ENCODE results near the gene CACNA2D3.
"Not testable (repeated sequence)": the region's sequence is repeated elsewhere in the genome, so short reads cannot be mapped to it uniquely, and the experiment has no call there.

CACNA2D3 gene

DNA sequence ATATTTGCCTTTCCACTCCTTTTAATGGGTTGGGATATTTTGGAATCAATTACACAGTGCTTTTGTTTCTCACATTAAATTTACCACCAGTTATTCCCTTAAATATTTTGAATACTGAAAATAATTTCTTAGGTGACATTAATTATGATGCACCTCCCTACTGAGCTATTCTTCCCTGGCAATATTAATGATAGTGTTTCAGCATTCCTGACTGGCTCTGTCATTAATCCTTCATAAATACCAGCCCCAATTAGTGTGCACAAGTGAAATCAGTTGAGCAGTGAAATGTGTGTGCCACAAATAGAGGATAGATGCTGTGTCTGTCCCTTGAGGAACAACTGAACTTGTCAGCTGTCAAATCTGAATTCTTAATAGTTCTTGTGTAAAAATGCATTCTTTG lies 304.0 kb downstream of the CACNA2D3 start:
- no peak overlapping the region for H3K27ac ChIP-seq
- DNase-seq (ENCODE audit: low read depth, low spot score), result no peak

DNA sequence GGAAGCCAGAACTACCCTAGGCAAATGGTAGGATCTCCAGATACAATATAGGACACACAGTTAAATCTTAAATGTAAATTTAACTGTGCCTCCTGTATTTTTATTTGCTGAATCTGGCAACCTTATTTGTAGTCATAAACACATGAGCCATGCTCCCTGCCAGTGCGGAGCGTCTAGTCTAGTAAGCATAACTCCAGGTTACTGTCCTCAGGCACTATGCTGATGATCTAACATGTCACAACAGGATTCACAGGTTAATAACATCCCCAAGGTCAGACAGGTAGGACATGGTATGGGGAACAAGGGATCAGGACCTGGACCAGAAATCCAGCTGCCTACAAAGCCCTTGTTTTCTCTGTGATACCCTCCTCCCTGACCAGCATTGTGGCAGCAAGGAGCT lies 305.1 kb downstream of the CACNA2D3 start:
- no peak overlapping the region for H3K27ac ChIP-seq

DNA sequence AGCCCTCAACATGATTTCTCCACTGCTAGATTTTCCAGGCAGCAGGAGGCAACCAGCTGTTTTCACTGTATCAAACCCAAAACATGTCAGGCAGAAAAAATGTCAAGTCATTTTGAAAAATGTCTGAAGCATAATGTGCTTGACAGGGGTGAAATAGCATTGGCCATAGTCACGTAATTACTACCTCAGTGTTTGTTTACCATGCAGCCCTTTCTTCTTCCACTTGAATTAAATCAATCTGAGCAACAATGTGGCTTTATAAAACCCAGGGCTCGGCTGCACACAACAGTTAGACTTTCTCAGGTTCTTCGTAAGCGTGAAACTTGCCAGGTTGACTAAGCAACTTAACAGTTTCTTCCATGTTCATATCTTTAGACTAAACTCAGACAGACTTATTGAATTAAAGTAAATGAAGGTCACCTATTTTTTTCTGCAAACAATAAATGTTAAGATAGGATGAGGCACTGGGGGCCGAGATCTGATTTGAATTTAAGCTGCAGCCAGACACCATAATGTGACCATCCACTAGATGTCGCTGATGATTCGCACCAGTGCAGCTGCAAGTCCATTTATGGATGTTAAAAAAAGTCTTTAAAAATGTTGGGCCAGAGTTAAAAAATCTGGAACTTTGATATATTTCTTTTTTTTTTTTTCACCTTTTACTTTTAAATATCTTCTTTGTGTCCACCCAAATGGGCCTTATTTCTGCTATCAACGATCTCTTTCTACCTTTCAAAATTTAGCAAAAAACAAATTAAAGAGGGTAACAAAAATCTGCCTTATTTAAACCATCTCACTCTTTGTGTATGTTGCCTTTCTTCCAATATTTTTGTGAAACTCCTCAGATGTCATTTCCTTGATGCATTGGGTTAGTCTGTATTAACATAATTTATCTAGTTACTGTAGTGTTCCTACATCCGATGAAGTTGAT lies 305.9 kb downstream of the CACNA2D3 start:
- no peak overlapping the region for H3K27ac ChIP-seq
- DNase-seq (ENCODE audit: low read depth, low spot score), result peak; percentile 22

More for the DNA sequence above, 305.1 kb downstream of the CACNA2D3 start:
- no peak for DNase-seq (ENCODE audit: low read depth, low spot score)

DNA sequence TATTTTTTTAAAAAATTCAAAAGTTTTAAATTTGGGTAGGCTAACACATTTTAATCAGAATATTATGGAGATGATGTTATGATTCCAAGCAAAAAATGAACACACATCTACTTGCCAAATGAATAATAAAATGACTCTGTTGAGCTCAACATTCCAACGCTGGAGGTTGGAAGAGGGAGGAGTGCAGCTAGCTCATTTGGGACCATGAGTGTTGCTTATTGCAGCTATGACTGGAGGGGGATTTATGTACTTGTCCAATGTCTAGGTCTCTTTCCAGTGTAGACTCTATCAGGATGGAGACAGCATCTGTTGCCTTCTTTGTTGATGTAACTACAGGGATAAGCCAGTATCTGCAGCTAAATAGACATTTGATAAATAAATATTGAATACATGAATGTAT lies 310.6 kb downstream of the CACNA2D3 start:
- DNase-seq (ENCODE audit: low read depth, low spot score), result no peak
- H3K27ac ChIP-seq, result no peak overlapping the region

DNA sequence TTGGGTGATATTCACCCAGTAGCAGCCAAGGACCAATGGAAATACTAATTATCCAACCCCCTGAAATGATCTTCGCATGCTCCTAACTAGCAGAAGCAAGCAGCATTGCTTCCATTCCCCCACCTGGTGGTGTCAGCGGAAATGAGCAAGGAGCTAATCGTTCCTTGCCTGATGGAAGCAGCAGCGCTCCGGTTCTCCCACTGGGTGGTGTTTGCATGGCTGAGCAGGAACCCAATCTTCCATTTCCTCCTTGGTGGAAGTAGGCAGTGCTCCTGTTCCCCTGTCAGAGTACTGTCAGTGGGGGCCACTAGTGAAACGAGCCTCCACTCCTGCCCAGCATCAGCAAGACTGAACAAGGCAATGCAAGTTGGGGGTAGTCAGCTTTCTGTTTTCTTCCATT lies 311.5 kb downstream of the CACNA2D3 start:
- no peak for DNase-seq (ENCODE audit: low read depth, low spot score)
- no peak overlapping the region for H3K27ac ChIP-seq

DNA sequence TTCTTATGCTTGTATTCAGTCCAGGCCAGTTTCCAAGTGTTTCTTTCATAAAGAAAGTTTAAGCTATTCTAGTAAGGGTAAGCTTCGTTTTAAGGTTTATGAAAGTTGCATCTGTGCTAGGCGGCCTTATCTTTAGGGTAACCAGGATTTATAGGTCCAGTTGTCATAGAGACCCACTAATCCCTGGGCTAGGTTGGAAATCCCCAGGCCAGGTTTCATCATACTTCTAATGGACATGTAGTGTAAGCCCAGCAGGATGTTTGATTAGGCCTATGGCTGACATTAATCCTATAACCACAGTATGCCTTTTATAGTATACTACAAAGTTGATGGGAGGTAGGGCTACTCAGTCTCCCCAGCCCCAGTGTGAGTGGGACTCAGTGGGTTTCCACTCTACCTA lies 312.4 kb downstream of the CACNA2D3 start:
- DNase-seq (ENCODE audit: low read depth, low spot score), result no peak

DNA sequence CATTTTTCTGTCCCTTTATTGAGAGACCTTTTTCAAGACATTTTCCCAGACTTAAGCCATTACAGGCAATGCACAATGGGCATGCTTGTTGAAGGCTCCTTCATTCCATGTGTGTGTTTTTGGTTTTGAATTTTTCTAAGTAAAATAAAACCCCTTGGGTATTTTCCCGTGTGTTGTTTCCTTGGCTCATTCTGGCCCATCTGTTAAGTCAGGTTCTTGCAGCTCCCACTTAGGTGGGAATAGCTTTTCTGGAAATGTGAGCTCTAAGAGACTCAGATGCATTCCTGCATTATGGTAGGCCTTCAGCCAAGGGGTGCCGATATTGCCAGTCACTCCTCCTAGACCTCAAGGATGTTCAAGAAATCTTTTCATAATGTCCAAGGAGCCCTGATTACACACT lies 314.9 kb downstream of the CACNA2D3 start:
- DNase-seq (ENCODE audit: low read depth, low spot score), result no peak
- no peak overlapping the region for H3K27ac ChIP-seq

More for the DNA sequence above, 312.4 kb downstream of the CACNA2D3 start:
- H3K27ac ChIP-seq, result no peak overlapping the region

DNA sequence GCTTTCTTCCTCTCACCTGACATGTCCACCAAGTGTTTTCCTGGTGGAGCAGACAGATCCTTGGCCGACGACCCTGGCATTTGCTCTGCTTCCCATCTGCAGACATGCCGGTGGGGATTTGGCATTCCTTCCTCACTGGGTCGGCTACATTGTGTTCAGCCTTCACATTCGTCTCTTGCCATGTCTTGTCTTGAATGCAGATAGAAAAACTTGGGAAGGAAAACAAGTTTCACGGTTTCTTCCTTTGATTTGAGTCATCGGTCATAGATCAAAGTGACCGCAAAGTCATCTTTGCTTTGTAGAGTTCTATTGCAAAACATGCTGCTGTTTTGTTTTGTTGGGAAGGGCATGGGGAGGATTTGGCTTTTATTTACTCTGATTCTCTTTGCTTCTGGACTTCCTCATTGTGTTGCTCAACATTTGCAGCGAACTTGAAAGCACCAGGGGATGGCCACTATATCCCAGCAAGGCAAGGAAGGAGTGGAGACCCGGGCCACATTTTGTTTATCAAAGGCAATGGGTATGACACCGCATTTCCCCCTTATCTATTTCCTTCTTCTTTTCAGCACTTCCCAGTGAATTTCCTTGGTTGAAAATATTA lies 321.3 kb downstream of the CACNA2D3 start:
- no peak overlapping the region for H3K27ac ChIP-seq

DNA sequence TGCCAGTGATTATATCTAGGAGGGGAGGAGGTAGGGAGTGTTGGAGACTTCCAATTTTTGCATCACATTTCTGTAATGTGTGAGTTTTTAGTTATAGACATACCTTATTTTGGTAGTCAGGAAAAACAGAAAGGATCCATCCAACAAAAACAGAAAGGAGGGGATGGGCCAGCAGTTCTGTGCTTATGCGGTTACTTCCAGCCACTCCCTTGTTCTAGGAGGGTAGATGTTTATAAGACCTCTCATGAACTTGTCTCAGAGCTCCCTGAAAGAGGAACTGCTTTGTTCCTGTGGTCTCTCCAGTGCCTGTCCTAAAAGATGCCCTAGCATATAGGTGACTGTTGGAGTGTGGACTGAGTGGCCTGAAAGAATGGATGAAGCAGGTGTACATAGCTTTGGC lies 323.3 kb downstream of the CACNA2D3 start:
- H3K27ac ChIP-seq, result no peak overlapping the region
- DNase-seq (ENCODE audit: low read depth, low spot score), result no peak

More for the DNA sequence above, 321.3 kb downstream of the CACNA2D3 start:
- DNase-seq (ENCODE audit: low read depth, low spot score), result no peak

DNA sequence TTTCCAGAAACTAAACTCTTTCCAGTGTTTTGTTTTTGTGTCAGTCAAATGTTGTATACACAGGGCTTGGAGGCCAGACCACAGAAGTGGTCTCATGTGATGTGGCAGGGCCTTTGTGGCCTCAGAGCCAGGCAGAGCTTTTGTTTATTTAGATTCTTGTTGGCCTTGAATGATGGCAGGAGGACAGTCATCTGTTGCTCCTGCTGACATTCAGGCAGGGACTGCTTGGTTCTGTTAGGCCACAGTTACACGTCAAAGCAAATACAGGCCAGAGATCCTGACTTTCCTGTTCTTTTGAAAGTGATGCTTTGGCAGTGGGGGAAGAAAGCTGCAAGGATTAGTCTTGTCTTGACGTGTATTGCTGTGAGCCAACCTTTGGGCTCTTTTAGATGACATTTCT lies 325.1 kb downstream of the CACNA2D3 start:
- no peak overlapping the region for H3K27ac ChIP-seq
- DNase-seq (ENCODE audit: low read depth, low spot score), result no peak

DNA sequence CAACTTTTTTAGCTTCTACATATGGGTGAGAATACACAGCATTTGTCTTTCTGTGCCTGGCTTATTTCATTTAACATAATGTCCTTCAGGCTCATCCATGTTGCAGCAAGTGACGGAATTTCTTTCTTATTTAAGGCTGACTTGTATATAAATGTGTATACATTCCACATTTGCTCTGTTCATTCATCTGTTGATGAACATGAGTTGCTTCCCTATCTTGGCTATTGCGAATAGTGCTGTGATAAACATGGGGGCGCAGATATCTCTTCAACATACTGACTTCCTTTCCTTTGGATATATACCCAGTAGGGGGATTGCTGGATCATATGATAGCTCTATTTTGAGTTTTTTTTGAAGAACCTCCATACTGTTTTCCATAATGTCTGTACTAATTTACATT lies 332.5 kb downstream of the CACNA2D3 start:
- DNase-seq (ENCODE audit: low read depth, low spot score), result no peak

DNA sequence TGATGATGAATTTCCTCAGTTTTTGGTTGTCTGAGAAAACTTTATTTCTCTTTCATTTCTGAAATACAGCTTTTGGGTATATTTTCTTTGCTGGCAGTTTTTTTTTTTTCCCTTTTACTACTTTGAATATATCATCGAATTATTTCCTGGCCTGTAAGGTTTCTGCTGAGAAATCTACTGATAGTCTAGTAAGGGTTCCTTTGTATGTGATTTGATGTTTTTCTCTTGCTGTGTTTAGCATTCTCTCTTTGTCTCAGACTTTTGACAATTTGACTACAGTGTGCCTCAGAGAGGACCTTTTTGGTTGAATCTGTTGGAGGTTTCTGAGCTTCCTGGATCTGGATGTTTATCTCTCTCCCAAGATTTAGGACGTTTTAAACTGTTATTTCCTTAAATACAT lies 336.0 kb downstream of the CACNA2D3 start:
- DNase-seq (ENCODE audit: low read depth, low spot score), result no peak
- no peak overlapping the region for H3K27ac ChIP-seq

More for the DNA sequence above, 332.5 kb downstream of the CACNA2D3 start:
- H3K27ac ChIP-seq, result no peak overlapping the region

DNA sequence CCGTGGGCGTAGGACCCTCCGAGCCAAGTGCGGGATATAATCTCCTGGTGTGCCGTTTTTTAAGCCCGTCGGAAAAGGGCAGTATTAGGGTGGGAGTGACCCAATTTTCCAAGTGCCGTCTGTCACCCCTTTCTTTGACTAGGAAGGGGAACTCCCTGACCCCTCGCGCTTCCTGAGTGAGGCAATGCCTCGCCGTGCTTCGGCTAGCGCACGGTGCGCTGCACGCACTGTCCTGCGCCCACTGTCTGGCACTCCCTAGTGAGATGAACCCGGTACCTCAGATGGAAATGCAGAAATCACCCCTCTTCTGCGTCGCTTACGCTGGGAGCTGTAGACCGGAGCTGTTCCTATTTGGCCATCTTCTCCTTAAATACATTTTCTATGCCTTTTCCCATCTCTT lies 342.2 kb downstream of the CACNA2D3 start:
- DNase-seq (ENCODE audit: low read depth, low spot score); H3K27ac ChIP-seq: not testable (repeated sequence)

DNA sequence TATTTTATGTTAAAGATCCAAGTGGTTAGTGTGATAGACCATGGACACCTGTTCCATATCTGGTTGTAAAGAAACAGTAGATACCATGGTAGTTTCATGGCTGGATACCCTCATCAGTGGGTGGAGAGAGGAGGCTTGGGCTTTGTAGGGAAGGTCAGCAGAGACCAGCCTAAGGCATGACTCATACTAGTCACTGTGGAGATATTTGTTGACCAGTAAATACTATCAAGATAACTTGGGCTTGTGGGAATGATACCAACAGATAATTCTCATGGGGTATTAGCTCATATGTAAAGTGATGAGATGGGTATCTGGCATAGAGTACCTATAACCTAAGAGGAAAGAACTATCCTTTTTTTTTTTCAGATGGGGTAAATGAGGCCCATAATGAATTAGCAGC lies 354.5 kb downstream of the CACNA2D3 start:
- no peak overlapping the region for H3K27ac ChIP-seq
- DNase-seq (ENCODE audit: low read depth, low spot score), result no peak

DNA sequence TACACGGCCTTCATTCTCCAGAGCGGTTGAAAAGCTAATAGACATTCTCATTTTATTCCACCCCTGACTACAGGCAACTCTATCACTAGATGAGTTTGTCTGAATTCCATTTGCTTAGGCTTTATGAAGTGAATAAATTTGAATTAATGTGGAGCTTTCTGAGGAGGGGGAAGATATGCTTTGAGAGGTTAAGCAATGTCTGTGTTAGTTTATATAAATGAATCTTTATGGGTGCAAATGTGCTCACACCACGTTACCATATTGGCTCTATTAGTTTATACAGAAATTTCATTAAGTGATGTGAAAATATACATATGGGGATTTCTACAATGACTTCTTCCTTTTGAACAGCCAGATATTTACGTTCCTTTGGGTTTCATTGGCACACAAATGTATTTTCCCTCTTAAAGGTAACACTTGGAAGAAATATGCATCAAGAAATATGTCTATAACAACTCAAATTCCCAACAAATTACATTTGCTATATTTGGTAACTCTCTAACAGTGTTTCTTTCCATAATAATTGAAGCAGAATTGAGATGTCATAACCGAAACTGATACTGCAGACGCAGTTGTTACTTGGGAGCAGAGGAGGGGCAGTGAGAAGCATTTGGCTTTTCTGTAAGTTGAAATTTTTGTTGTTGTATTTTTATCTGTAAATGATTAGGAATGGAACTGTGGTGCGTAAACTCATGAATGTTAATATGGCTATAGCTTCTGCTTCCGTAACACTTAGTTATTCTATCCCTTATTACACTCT lies 359.4 kb downstream of the CACNA2D3 start:
- no peak overlapping the region for H3K27ac ChIP-seq
- no peak for DNase-seq (ENCODE audit: low read depth, low spot score)

DNA sequence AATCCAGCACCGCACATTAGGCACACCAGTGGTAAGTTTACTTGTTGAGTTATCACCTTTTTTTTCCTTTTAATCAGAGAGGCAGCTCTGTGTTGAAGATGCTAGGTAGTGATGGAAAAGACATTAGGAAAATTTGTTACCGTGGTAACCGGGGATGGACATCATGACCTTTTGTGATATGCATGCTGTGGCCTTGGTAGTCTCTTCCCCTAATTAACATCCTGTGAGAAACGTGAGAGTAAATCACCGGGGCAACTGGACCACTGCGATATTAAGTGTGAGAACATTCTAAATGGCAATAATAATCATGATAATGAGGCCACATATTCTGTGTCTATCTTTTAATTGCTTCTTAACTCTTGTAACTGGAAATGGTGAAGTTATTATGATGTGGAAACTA lies 362.0 kb downstream of the CACNA2D3 start:
- no peak for DNase-seq (ENCODE audit: low read depth, low spot score)
- no peak overlapping the region for H3K27ac ChIP-seq

DNA sequence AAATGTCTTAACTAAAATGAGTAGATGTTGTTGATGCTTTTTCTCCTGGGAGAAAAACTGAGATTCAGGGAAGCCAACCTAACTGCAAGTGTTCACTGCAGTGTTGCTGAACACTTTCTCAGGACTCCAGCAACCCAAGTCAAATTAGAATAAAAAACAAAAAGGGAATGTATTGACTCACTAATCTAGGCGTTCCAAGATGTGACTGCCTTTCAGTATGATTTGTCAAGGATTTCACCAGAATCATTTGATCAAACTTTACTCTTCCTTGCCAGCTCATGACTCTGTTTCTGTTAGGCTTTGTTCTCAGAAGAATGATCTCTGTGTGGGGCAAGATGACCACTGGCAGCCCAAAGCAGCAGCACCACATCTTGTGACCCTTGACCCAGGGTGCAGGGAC lies 364.0 kb downstream of the CACNA2D3 start:
- no peak overlapping the region for H3K27ac ChIP-seq
- DNase-seq (ENCODE audit: low read depth, low spot score), result no peak

DNA sequence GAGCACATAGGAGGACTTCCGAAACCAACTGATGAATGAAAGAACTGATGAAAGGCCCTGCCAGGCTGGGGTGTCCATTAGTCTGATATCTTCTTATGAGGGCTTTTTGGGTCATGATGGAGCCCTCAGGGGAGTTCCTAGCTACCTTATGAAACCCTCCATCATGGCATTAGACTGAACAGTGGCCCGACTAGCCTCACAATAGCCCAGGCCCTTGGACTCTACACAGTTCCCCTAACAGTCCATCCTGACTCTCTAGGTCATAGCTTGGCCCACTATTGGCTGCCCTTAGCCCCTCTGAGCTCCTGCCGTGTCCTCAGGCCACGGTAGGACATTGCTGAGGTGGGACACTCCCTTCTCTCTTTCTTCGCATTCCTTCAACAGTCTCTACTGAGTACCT lies 365.9 kb downstream of the CACNA2D3 start:
- H3K27ac ChIP-seq, result no peak overlapping the region
- DNase-seq (ENCODE audit: low read depth, low spot score), result no peak

DNA sequence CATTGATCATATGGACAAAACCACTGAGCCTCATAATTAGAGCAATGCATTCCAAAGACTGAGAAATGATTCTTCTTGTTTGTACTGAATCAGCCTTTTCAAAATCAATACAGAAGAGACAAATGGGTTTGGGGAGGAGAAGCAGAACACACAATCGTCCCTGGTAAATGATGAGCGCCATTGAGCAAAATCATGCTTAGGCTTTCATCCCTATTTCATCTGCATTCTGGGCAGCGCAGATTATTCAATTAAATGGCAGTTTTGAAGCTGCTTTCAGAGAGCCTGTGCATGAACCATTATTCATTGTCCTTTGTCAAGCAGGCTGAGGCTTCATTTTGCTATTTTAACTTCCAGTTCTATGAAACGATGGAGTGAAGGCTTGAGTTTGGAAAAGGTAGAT lies 371.9 kb downstream of the CACNA2D3 start:
- H3K27ac ChIP-seq, result no peak overlapping the region
- DNase-seq (ENCODE audit: low read depth, low spot score), result no peak

DNA sequence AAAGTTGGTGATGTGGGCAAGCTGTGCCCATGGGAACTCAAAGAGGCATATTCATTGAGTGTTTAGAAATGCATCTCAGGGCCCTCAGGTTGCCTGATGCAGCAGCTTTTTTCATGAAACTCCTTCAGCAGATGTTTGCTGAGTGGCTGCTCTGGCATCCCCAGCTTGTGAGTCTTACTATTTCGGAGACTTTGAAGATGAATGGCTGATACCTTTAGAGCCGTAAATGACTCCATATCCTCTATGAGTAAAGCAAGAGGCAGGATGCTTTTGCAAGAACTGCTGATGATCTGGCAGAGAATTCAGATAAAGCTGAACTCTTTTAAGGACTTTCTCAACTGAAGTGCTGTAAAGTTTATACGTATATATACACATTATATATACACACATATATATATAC lies 384.3 kb downstream of the CACNA2D3 start:
- no peak for DNase-seq (ENCODE audit: low read depth, low spot score)
- H3K27ac ChIP-seq, result no peak overlapping the region

DNA sequence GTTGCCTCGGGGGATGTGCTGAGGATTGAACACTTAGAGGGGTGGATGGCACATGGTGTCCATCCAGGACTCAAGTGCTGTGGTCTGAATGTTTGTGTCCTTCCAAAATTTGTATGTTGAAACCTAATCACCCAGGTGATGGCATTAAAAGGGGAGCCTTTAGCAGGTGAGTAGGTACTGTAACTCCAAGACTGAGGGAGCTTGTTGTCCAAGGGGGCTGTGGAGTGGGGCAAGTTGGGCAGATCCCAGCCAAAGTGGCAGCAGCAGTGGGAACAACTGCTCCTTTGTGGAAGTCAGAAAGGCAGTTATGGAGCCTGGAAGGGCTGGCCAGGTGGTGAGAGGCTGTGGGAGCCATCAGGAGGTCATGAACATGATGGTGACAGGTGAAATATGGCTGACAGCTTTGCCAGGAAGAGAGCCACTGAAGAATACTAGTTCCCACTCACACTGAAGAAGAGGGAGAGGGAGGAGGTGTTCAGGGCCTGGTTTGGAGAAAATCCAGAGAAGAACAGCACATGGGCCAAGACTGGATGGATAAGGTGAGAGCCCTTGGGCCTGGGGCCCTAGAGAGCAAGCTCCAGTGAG lies 385.6 kb downstream of the CACNA2D3 start:
- DNase-seq (ENCODE audit: low read depth, low spot score), result no peak

More for the DNA sequence above, 385.6 kb downstream of the CACNA2D3 start:
- no peak overlapping the region for H3K27ac ChIP-seq
